Measurements from ENCODE around the gene KDM2B. TPM values are rescaled to one million over a fixed set of nuclear protein-coding genes. Genes with fewer than 3 reads are reported as not detected.

Gene KDM2B
- polyA plus RNA-seq, 2 of the 4 experiments (the other 2 are of a cell fraction): 10.4 to 18.4 TPM

- Histone ChIP-seq H3K9me3 (no peaks in the 10 kb centered on the region), H3K4me1 (no peaks in the 10 kb centered on the region), H3K4me2 (no peak overlapping the region), H3K4me3 (no peak overlapping the region), H3K27ac (no peak overlapping the region)
- 88% methylated on average over 2 of the region's 2 CpGs for WGBS (ENCODE audit: missing lambda C conversion rate)
- no peak for TF ChIP-seq FOSB (CRISPR knock-in tag; IDR thresholded peaks at IDR 0.05)
- TF ChIP-seq NR3C1 (IDR thresholded peaks at IDR 0.05): no peak
- no peak for TF ChIP-seq PBX3 (IDR thresholded peaks at IDR 0.05)
- no peak for TF ChIP-seq CBX8 (IDR thresholded peaks at IDR 0.05)
- no peak for TF ChIP-seq HDAC2 (IDR thresholded peaks at IDR 0.05)
- no peak for TF ChIP-seq RCOR1 (IDR thresholded peaks at IDR 0.05; ENCODE audit: low read depth, low read length)
- TF ChIP-seq GATA3 (IDR thresholded peaks at IDR 0.05; ENCODE audit: borderline replicate concordance): no peak
- TF ChIP-seq KDM1A (IDR thresholded peaks at IDR 0.05; ENCODE audit: low read depth): no peak
- no peak for TF ChIP-seq ESRRA (IDR thresholded peaks at IDR 0.05; ENCODE audit: borderline replicate concordance, low read length)
- no peak for TF ChIP-seq RNF2 (IDR thresholded peaks at IDR 0.05; ENCODE audit: borderline replicate concordance, low read depth)
- TF ChIP-seq EHMT2 (IDR thresholded peaks at IDR 0.05; ENCODE audit: low read depth): no peak
- no peak for TF ChIP-seq HOXB5 (CRISPR knock-in tag; IDR thresholded peaks at IDR 0.05)
- TF ChIP-seq POLR2A (IDR thresholded peaks at IDR 0.05; ENCODE audit: low read length): no peak
- no peak for TF ChIP-seq MAFK (IDR thresholded peaks at IDR 0.05; ENCODE audit: partially characterized antibody)
- no peak for TF ChIP-seq FOSL2 (IDR thresholded peaks at IDR 0.05)
- no peak for TF ChIP-seq FOSL2 (CRISPR knock-in tag; IDR thresholded peaks at IDR 0.05)
- TF ChIP-seq REST (IDR thresholded peaks at IDR 0.05): no peak
- no peak for TF ChIP-seq MAZ (IDR thresholded peaks at IDR 0.05; ENCODE audit: borderline replicate concordance, low read depth, low read length)
- no peak for ATAC-seq
- no peak for FAIRE-seq
- ChIA-PET CTCF (interaction anchor here (0.9 to 1.3 kb wide), 2 partner anchors 25 to 66 kb away, joined by 3 to 4 read pairs; no protein-coding TSS in a partner anchor), POLR2A (no interaction called here)
- no peak for DNase-seq (ENCODE audit: low read depth in 1 of 2, low spot score in 1 of 2)
Observed at GRCh38 chr12:121475279-121475678, 105.5 kb downstream of the KDM2B start.

DNA sequence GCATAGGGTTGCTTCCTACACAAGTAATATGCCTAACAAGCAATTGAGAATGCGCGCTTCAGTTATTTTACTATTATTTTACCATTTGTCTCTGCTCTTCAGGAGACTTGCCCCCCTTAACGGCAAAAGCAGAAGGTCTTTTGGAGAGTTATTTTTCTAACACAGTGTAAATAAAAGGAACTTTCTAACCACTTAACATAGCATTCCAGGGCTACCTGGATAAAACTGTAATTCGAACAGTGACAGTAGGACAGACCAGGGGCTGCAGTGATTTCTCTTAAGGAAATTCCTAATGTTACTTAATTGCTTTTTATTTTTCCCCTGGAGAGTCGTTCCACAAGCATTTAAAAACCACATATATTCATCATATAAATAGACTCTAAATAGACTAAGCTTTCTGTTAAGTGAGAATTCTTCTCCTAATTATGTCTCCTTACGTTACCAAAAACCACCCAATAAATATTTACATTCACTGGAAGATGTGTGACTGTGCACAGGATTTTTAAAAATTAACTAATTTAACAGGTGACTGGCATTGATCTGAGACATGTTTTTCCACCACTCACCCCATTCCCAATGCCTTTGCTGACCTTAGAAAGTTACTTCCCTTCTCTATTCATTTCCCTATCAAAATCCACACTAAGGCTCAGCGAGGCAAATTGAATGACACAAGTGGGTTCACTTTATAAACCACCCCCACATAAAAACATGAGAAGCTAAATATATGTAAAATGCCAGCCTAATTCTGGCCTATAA is 108.5 kb downstream of the KDM2B start:
- H3K4me3 ChIP-seq: no peak overlapping the region
- H3K4me2 ChIP-seq: no peak overlapping the region
- POLR2A ChIA-PET: no interaction called here

More for the DNA sequence above, 108.5 kb downstream of the KDM2B start:
- no peak for DNase-seq (ENCODE audit: low read depth in 1 of 2, low spot score in 1 of 2)
- CTCF ChIA-PET: interaction anchor here (0.6 to 1.7 kb wide), 6 partner anchors 26 to 250 kb away, joined by 3 to 5 read pairs (median 4); no protein-coding TSS in a partner anchor
- ATAC-seq: no peak
- no peak overlapping the region for H3K27ac ChIP-seq
- H3K4me1 ChIP-seq: peaks cover 4% of the 10 kb centered on the region; the same call in 1 of the 3 replicates
- H3K9me3 ChIP-seq: no peaks in the 10 kb centered on the region
- 78% methylated on average over 7 of the region's 7 CpGs for WGBS (ENCODE audit: missing lambda C conversion rate)
- TF ChIP-seq ZNF302 (CRISPR knock-in tag; IDR thresholded peaks at IDR 0.05) (no peak), HEYL (CRISPR knock-in tag; IDR thresholded peaks at IDR 0.05) (no peak), NR3C1 (IDR thresholded peaks at IDR 0.05) (no peak), EP300 (IDR thresholded peaks at IDR 0.05) (no peak), JUN (IDR thresholded peaks at IDR 0.05) (no peak), RFX5 (IDR thresholded peaks at IDR 0.05) (no peak), RARB (CRISPR knock-in tag; IDR thresholded peaks at IDR 0.05) (no peak), FOSL2 (IDR thresholded peaks at IDR 0.05) (no peak), FOSL2 (CRISPR knock-in tag; IDR thresholded peaks at IDR 0.05) (no peak), PHF8 (IDR thresholded peaks at IDR 0.05; ENCODE audit: borderline replicate concordance, low read depth) (no peak), KDM1A (IDR thresholded peaks at IDR 0.05; ENCODE audit: low read depth) (no peak), TFCP2L1 (CRISPR knock-in tag; IDR thresholded peaks at IDR 0.05) (no peak), HOXB5 (CRISPR knock-in tag; IDR thresholded peaks at IDR 0.05) (no peak)
- TF ChIP-seq, protein P1, sequence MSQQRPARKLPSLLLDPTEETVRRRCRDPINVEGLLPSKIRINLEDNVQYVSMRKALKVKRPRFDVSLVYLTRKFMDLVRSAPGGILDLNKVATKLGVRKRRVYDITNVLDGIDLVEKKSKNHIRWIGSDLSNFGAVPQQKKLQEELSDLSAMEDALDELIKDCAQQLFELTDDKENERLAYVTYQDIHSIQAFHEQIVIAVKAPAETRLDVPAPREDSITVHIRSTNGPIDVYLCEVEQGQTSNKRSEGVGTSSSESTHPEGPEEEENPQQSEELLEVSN (IDR thresholded peaks at IDR 0.05; ENCODE audit: borderline replicate concordance, low read depth): no peak
- TF ChIP-seq, protein P2, sequence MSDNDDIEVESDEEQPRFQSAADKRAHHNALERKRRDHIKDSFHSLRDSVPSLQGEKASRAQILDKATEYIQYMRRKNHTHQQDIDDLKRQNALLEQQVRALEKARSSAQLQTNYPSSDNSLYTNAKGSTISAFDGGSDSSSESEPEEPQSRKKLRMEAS (IDR thresholded peaks at IDR 0.05): no peak
- FAIRE-seq: no peak
